GM18951 (cell line): ENCODE measurements around the gene UFC1.
A peak's percentile ranks its signal among the peaks of the same experiment; 100 is the strongest.
"Not testable (repeated sequence)": the region's sequence is repeated elsewhere in the genome, so short reads cannot be mapped to it uniquely, and the experiment has no call there.

Source experiments
- POLR2A ChIP-seq: IDR thresholded peaks from 4 replicates; pipeline ENCODE4 v1.6.1; 2011; ENCODE audit warnings: mild to moderate bottlenecking; ENCODE audit not compliant: insufficient read length, insufficient read depth; ENCODE audit errors: extremely low read depth
- in situ Hi-C: fragments of 300-500 bp; cut with MboI; formaldehyde crosslinking; loops from one replicate; pipeline ENCODE4 v1.12.0; 2022; ENCODE audit warnings: low sequenced_read_pairs, mixed read lengths, inconsistent platforms; ENCODE audit not compliant: unreplicated experiment

UFC1 gene

GRCh38 chr1:161153682-161154337 lies at the start of gene UFC1:
Gene UFC1 (plus strand): TSS chr1:161153978. CDS start chr1:161153998, 20 bp downstream.
- peak; percentile 79 for TF ChIP-seq POLR2A
- in situ Hi-C loops: no loop called here

GRCh38 chr1:161106431-161106830 lies 47.3 kb upstream of the UFC1 start:
- in situ Hi-C loops: no loop called here
- no peak for TF ChIP-seq POLR2A

- no peak for TF ChIP-seq POLR2A
- in situ Hi-C loops: no loop called here
Observed at GRCh38 chr1:161111117-161111516, 42.7 kb upstream of the UFC1 start.

GRCh38 chr1:161111527-161111926 lies 42.3 kb upstream of the UFC1 start:
- in situ Hi-C loops: no loop called here

GRCh38 chr1:161113915-161114314 lies 39.9 kb upstream of the UFC1 start:
- TF ChIP-seq POLR2A: no peak
- in situ Hi-C loops: no loop called here

More at GRCh38 chr1:161111527-161111926, 42.3 kb upstream of the UFC1 start:
- TF ChIP-seq POLR2A: no peak

- no peak for TF ChIP-seq POLR2A
- in situ Hi-C loops: no loop called here
Observed at GRCh38 chr1:161114556-161114955, 39.2 kb upstream of the UFC1 start.

- TF ChIP-seq POLR2A: no peak
- in situ Hi-C loops: no loop called here
Observed at GRCh38 chr1:161115132-161115711, 38.6 kb upstream of the UFC1 start.

- in situ Hi-C loops: not testable (repeated sequence)
Observed at GRCh38 chr1:161115961-161116360, 37.8 kb upstream of the UFC1 start.

- peak; percentile 94 for TF ChIP-seq POLR2A
- in situ Hi-C loops: no loop called here
Observed at GRCh38 chr1:161117759-161118581, 35.8 kb upstream of the UFC1 start, which contains the start of the genes NIT1 and PFDN2. Gene NIT1 (plus strand): TSS chr1:161118105. CDS start chr1:161118177, 72 bp downstream. Gene PFDN2 (minus strand): TSS chr1:161118037. CDS start chr1:161118026, 11 bp downstream.

- in situ Hi-C loops: no loop called here
- TF ChIP-seq POLR2A: no peak
Observed at GRCh38 chr1:161119092-161119903, 34.5 kb upstream of the UFC1 start.

- in situ Hi-C loops: no loop called here
- no peak for TF ChIP-seq POLR2A
Observed at GRCh38 chr1:161121042-161121650, 32.6 kb upstream of the UFC1 start.

GRCh38 chr1:161121834-161122233 lies 31.9 kb upstream of the UFC1 start:
- TF ChIP-seq POLR2A: no peak
- in situ Hi-C loops: no loop called here
